ENCODE results near the gene TECPR2. TPM values are rescaled to one million over a fixed set of nuclear protein-coding genes. Genes with fewer than 3 reads are reported as not detected.

Gene TECPR2
- total and polyA plus RNA-seq, 4 donors, result 2.0 to 12.6 (median 5.2) TPM

GRCh38 chr14:102359341-102359740, 3.4 kb upstream of the TECPR2 start (continued):
- TF ChIP-seq ZBTB33 (IDR thresholded peaks at IDR 0.05), result no peak
- no peak for TF ChIP-seq YY1 (IDR thresholded peaks at IDR 0.05)
- TF ChIP-seq HNF4A (conservative IDR thresholded peaks at IDR 0.05), result no peak
- TF ChIP-seq REST (IDR thresholded peaks at IDR 0.05), result no peak
- TF ChIP-seq EGR1 (IDR thresholded peaks at IDR 0.05; ENCODE audit: low read depth in 2 of 2), result no peak
- no peak for TF ChIP-seq ATF3 (IDR thresholded peaks at IDR 0.05)
- TF ChIP-seq FOXA1 (IDR thresholded peaks at IDR 0.05), result no peak
- no peak for TF ChIP-seq NR2F2 (IDR thresholded peaks at IDR 0.05)

GRCh38 chr14:102360388-102360787, 2.4 kb upstream of the TECPR2 start:
- no peak for DNase-seq (ENCODE audit: low spot score)
- Histone ChIP-seq H3K27ac (ENCODE audit: low read depth in 1 of 2, low read length in 2 of 2) (no peak overlapping the region), H3K4me3 (ENCODE audit: low read depth in 1 of 3, low read length in 3 of 3) (no peak overlapping the region), H3K27me3 (ENCODE audit: control insufficient read depth in 4 of 4, insufficient read depth in 4 of 4, low read length in 3 of 4) (no peaks in the 10 kb centered on the region), H3K9me3 (ENCODE audit: control insufficient read depth in 4 of 4, low read length in 3 of 4) (no peaks in the 10 kb centered on the region), H3K36me3 (ENCODE audit: control insufficient read depth in 4 of 4, insufficient read depth in 3 of 4, low read depth in 1 of 4, low read length in 3 of 4) (peaks cover 4 to 26% (median 20%) of the 10 kb centered on the region in 4 donors), H3K9ac (ENCODE audit: low read depth in 1 of 2, low read length in 2 of 2) (no peak overlapping the region), H3K4me1 (ENCODE audit: control insufficient read depth in 4 of 4, insufficient read depth in 4 of 4, low read length in 3 of 4) (peaks cover 6 to 19% (median 16%) of the 10 kb centered on the region in 4 donors)
- WGBS, result 97% methylated on average over 3 of the region's 3 CpGs
- TF ChIP-seq REST (IDR thresholded peaks at IDR 0.05) (no peak), RAD21 (IDR thresholded peaks at IDR 0.05) (no peak), MAX (IDR thresholded peaks at IDR 0.05) (no peak), HNF4G (IDR thresholded peaks at IDR 0.05) (no peak), YY1 (IDR thresholded peaks at IDR 0.05) (no peak), EGR1 (IDR thresholded peaks at IDR 0.05; ENCODE audit: low read depth in 2 of 2) (no peak), RXRA (IDR thresholded peaks at IDR 0.05) (no peak), ZBTB33 (IDR thresholded peaks at IDR 0.05) (no peak)
